RWPE2 (cell line): Measurements from ENCODE around the gene DOK6.

Experiments
- ATAC-seq: fragments of 200-7000 bp; cut with Tn5 transposase; 3 replicates; pipeline ENCODE4 v1.9.1; 2021; ENCODE audit warnings: low read depth
- DNase-seq: peaks from one replicate; pipeline ENCODE4 v3.0.0-alpha.2; 2020; ENCODE audit warnings: low spot score
- H3K27ac ChIP-seq: fragments of 450-650 bp; 2 replicates; pipeline ENCODE4 v1.5.1; 2017; ENCODE audit warnings: mild to moderate bottlenecking; ENCODE audit not compliant: poor library complexity, severe bottlenecking
- H3K27me3 ChIP-seq: fragments of 250-450 bp; sonication (Bioruptor Pico); 2 replicates; pipeline ENCODE4 v1.5.1; 2021; ENCODE audit warnings: mild to moderate bottlenecking, moderate library complexity; ENCODE audit not compliant: insufficient read depth, poor library complexity, severe bottlenecking
- H3K36me3 ChIP-seq: fragments of 250-450 bp; sonication (Bioruptor Pico); 2 replicates; pipeline ENCODE4 v1.5.1; 2020; ENCODE audit warnings: low read depth, mild to moderate bottlenecking, moderate library complexity
- H3K4me1 ChIP-seq: fragments of 250-450 bp; sonication (Bioruptor Pico); 2 replicates; pipeline ENCODE4 v1.5.1; 2021; ENCODE audit warnings: mild to moderate bottlenecking, moderate library complexity; ENCODE audit not compliant: insufficient read depth, poor library complexity, severe bottlenecking
- H3K4me3 ChIP-seq: fragments of 250-450 bp; sonication (Bioruptor Pico); 2 replicates; pipeline ENCODE4 v1.5.1; 2021; ENCODE audit warnings: mild to moderate bottlenecking, moderate library complexity; ENCODE audit not compliant: severe bottlenecking
- H3K9me3 ChIP-seq: fragments of 250-450 bp; sonication (Bioruptor Pico); 2 replicates; pipeline ENCODE4 v1.5.1; 2021; ENCODE audit warnings: mild to moderate bottlenecking, moderate library complexity; ENCODE audit not compliant: severe bottlenecking
- TF ChIP-seq, protein P1 (sequence below): fragments of 450-650 bp; IDR thresholded peaks from one replicate; pipeline ENCODE4 v1.5.1; 2017; ENCODE audit warnings: mild to moderate bottlenecking, moderate library complexity; ENCODE audit not compliant: poor library complexity, severe bottlenecking

Gene DOK6

DNA sequence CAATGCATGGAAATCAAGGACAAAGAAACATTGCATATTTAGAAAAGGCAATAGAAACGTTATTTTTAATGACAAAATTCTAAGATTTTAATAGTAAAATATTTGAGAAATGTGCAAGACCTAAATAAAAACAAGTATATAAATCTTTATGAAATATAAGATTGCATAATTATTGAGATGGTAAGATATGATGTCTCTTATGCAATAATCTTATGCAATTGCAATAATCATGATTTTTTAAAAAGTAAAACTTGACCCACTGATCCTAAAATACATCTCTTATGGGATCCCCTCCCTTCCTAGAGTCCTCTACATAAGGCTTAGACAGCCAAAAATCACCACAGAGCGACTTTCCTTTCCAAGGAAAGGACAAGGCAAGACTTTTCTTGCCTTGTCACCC lies 249.0 kb downstream of the DOK6 start:
- H3K9me3 ChIP-seq = no peaks in the 10 kb centered on the region
- no peak overlapping the region for H3K4me3 ChIP-seq
- peaks cover 31% of the 10 kb centered on the region for H3K27me3 ChIP-seq
- H3K27ac ChIP-seq = no peak overlapping the region
- no peaks in the 10 kb centered on the region for H3K4me1 ChIP-seq
- ATAC-seq (no peak), DNase-seq (no peak)
- TF ChIP-seq, protein P1, sequence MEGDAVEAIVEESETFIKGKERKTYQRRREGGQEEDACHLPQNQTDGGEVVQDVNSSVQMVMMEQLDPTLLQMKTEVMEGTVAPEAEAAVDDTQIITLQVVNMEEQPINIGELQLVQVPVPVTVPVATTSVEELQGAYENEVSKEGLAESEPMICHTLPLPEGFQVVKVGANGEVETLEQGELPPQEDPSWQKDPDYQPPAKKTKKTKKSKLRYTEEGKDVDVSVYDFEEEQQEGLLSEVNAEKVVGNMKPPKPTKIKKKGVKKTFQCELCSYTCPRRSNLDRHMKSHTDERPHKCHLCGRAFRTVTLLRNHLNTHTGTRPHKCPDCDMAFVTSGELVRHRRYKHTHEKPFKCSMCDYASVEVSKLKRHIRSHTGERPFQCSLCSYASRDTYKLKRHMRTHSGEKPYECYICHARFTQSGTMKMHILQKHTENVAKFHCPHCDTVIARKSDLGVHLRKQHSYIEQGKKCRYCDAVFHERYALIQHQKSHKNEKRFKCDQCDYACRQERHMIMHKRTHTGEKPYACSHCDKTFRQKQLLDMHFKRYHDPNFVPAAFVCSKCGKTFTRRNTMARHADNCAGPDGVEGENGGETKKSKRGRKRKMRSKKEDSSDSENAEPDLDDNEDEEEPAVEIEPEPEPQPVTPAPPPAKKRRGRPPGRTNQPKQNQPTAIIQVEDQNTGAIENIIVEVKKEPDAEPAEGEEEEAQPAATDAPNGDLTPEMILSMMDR = no peak
- no peaks in the 10 kb centered on the region for H3K36me3 ChIP-seq

DNA sequence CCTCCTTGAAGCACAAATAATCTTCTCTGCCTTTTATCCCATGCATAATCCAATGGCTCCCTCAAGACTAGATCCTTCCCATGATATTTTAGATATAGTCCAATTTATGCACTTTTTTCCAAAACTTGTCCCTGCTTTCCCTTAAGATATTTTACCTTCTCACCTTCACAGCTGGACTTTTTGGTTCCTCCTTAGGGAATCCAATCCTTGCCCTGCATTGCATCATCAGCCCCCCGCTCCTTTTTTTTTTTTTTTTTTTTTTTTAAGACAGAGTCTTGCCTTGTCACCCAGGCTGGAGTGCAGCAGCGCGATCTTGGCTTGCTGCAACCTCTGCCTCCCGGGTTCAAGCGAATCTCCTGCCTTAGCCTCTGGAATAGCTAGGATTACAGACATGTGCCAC lies 250.6 kb downstream of the DOK6 start:
- Histone ChIP-seq H3K36me3 (no peaks in the 10 kb centered on the region), H3K27ac (no peak overlapping the region), H3K4me3 (no peak overlapping the region), H3K9me3 (no peaks in the 10 kb centered on the region), H3K27me3 (peaks cover 34% of the 10 kb centered on the region), H3K4me1 (no peaks in the 10 kb centered on the region)
- DNase-seq (no peak), ATAC-seq (no peak)
- TF ChIP-seq, protein P1 = no peak

DNA sequence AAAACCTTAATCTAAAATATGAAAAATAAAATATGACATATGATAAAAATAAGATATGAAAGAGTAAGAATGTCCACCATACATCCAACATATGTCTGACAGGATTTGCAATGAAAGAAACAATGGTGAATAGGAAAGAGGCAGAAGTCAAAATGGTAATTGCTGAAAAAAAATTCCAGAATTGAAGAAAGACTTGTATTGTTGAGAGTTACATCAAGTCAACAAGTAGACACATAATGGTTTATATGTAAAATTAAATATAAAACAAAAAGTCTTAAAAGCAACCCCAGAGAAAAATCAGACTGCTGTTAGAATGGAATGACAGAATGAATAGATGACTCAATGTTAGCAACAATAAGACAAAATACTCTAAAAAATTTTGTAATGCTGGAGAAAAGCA lies 255.1 kb downstream of the DOK6 start:
- TF ChIP-seq, protein P1 = no peak

DNA sequence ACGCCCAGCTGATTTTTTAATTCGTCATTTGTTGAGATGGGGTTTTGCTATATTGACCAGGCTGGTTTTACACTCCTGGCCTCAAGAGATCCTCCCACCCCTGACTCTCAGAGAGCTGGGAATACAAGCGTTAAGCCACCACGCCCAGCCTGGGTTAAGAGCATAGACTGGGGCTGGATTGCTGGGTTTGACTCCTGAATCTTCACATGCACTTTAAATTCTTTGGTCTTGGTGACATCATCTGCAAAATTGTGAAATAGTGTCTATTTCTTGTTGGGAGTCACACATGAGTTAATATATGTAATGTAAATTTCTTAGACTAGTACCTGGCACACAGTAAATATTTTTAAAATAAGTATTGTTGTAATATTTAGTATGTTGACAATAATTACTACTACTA lies 257.4 kb downstream of the DOK6 start:
- peaks cover 39% of the 10 kb centered on the region for H3K27me3 ChIP-seq
- no peaks in the 10 kb centered on the region for H3K9me3 ChIP-seq
- DNase-seq (no peak), ATAC-seq (no peak)
- TF ChIP-seq, protein P1 = no peak
- no peak overlapping the region for H3K27ac ChIP-seq
- no peak overlapping the region for H3K4me3 ChIP-seq
- no peaks in the 10 kb centered on the region for H3K4me1 ChIP-seq
- H3K36me3 ChIP-seq = no peaks in the 10 kb centered on the region

More for the DNA sequence above, 255.1 kb downstream of the DOK6 start:
- DNase-seq (no peak), ATAC-seq (no peak)
- no peaks in the 10 kb centered on the region for H3K36me3 ChIP-seq
- no peaks in the 10 kb centered on the region for H3K4me1 ChIP-seq
- H3K4me3 ChIP-seq = no peak overlapping the region
- H3K27me3 ChIP-seq = peaks cover 24% of the 10 kb centered on the region
- H3K27ac ChIP-seq = no peak overlapping the region
- no peaks in the 10 kb centered on the region for H3K9me3 ChIP-seq

DNA sequence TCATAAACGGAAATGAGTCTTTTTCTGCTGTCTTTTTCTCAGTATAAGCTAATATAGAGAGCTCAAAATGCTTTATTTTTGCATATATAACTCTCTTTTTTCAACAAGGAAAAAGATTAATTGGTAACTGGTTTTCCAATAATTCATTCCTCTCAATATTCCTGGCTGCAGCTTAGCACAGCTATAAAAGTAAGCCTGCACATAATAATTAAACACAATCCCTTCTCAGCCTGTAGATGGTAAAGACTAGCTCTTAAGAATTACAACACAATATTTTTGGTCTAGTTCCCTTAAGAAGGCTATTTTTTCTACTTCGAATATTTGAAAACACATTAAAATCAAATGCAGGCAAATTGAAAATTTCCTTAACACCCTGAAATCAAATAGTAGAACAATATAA lies 258.0 kb downstream of the DOK6 start:
- no peak overlapping the region for H3K4me3 ChIP-seq
- no peak overlapping the region for H3K27ac ChIP-seq
- H3K9me3 ChIP-seq = no peaks in the 10 kb centered on the region
- TF ChIP-seq, protein P1 = no peak
- DNase-seq (no peak), ATAC-seq (no peak)
- no peaks in the 10 kb centered on the region for H3K36me3 ChIP-seq
- H3K27me3 ChIP-seq = peaks cover 40% of the 10 kb centered on the region
- H3K4me1 ChIP-seq = no peaks in the 10 kb centered on the region
